Breast epithelium (tissue), 4 donors: Measurements from ENCODE around the gene NABP2. TPM values are rescaled to one million over a fixed set of nuclear protein-coding genes. Genes with fewer than 3 reads are reported as not detected.
A peak's percentile ranks its signal among the peaks of the same experiment; 100 is the strongest.

Source experiments
- DNase-seq, 2 donors: peaks; one replicate each; pipeline ENCODE4 v3.0.0-alpha.2; 2019; ENCODE audit warnings: low spot score in 2 of 2
- H3K27ac ChIP-seq, 2 donors: fragments of 200-600 bp; sonication (generic) in 1 of 2; one replicate each; pipeline ENCODE4 v1.5.1; 2016 to 2019; ENCODE audit warnings: mild to moderate bottlenecking in 1 of 2
- H3K27me3 ChIP-seq, 2 donors: fragments of 200-600 bp; sonication (generic) in 1 of 2; one replicate each; pipeline versions ENCODE4 v1.5.1 to v1.6.0; 2017 to 2019; ENCODE audit warnings: control low read depth in 1 of 2, mild to moderate bottlenecking in 1 of 2
- H3K36me3 ChIP-seq: fragments of 200-600 bp; one replicate; pipeline ENCODE4 v1.5.1; 2019
- H3K4me1 ChIP-seq, 2 donors: fragments of 200-600 bp; sonication (generic); one replicate each; pipeline ENCODE4 v1.5.1; 2016 to 2019; ENCODE audit warnings: control low read depth in 1 of 2
- H3K4me3 ChIP-seq, 3 donors: fragments of 200-600 bp; sonication (generic); 1 replicate in 2 of 3; 2 replicates in 1 of 3; pipeline ENCODE4 v1.5.1; 2016 to 2019; ENCODE audit warnings: mild to moderate bottlenecking in 3 of 3, moderate library complexity in 2 of 3
- H3K9me3 ChIP-seq, 2 donors: fragments of 200-600 bp; sonication (generic) in 1 of 2; one replicate each; pipeline ENCODE4 v1.5.1; 2016 to 2019; ENCODE audit warnings: control low read depth in 1 of 2
- POLR2A ChIP-seq: fragments of 450-650 bp; IDR thresholded peaks from one replicate; pipeline ENCODE4 v1.6.1; 2016; ENCODE audit warnings: antibody characterized with exemption, mild to moderate bottlenecking, moderate library complexity
- POLR2AphosphoS5 ChIP-seq, 3 donors: sonication (generic); formaldehyde crosslinking; IDR thresholded peaks; one replicate each; pipeline ENCODE4 v1.6.1; 2017; ENCODE audit warnings: antibody characterized with exemption in 3 of 3
- intact Hi-C: fragments of 100-400 bp; cut with DNase I; formaldehyde crosslinking; loops from one replicate; pipeline ENCODE4 v1.15.1; 2023; ENCODE audit warnings: low total_unique reads
- total RNA-seq, 3 donors: library from RNA; depleted of rRNA; stranded (reverse); fragments of >200 nt; gene quantifications; one replicate each; pipeline ENCODE4 v1.1.0, GENCODE V29; 2016
- TF ChIP-seq, protein P1 (sequence below), 3 donors: fragments of 450-650 bp; IDR thresholded peaks; one replicate each; pipeline ENCODE4 v1.5.1; 2016 to 2017; ENCODE audit warnings: antibody characterized with exemption in 3 of 3, mild to moderate bottlenecking in 3 of 3, moderate library complexity in 3 of 3

The NABP2 gene
- total RNA-seq, 3 donors from 2014 or later = 24.7 to 31.2 (median 27.5) TPM

- no peak for DNase-seq
- intact Hi-C loops = no loop called here
- H3K36me3 ChIP-seq = peaks cover 4% of the 10 kb centered on the region
- no peaks in the 10 kb centered on the region for H3K27me3 ChIP-seq
- H3K27ac ChIP-seq = no peak overlapping the region
- no peak for TF ChIP-seq POLR2A
- TF ChIP-seq, protein P1, sequence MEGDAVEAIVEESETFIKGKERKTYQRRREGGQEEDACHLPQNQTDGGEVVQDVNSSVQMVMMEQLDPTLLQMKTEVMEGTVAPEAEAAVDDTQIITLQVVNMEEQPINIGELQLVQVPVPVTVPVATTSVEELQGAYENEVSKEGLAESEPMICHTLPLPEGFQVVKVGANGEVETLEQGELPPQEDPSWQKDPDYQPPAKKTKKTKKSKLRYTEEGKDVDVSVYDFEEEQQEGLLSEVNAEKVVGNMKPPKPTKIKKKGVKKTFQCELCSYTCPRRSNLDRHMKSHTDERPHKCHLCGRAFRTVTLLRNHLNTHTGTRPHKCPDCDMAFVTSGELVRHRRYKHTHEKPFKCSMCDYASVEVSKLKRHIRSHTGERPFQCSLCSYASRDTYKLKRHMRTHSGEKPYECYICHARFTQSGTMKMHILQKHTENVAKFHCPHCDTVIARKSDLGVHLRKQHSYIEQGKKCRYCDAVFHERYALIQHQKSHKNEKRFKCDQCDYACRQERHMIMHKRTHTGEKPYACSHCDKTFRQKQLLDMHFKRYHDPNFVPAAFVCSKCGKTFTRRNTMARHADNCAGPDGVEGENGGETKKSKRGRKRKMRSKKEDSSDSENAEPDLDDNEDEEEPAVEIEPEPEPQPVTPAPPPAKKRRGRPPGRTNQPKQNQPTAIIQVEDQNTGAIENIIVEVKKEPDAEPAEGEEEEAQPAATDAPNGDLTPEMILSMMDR (IDR thresholded peaks at IDR 0.05) = no peak
- TF ChIP-seq POLR2AphosphoS5 (IDR thresholded peaks at IDR 0.05) = no peak
- H3K4me1 ChIP-seq = no peaks in the 10 kb centered on the region
- no peaks in the 10 kb centered on the region for H3K9me3 ChIP-seq
- H3K4me3 ChIP-seq = no peak overlapping the region
These were observed 11.8 kb upstream of the NABP2 start for GRCh38 chr12:56212361-56212760.

DNA sequence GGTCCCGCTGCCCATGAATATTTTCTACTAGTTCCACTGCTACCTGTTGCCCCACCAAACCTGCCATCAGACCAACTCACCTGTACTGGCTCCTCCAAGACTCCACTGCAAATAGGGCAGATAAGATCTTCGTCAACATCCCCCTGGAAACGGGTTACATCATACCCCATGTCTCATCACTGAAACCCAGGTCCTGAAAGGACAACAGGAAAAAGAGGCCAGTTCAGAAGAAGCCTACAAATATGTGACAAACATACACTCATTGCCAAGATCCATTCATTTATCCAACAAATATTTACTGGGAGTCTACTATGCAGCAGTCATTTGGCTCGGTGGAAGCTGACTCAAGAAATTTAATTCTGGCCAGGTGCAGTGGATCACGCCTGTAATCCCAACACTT lies 10.3 kb upstream of the NABP2 start:
- TF ChIP-seq, protein P1 (IDR thresholded peaks at IDR 0.05) = no peak
- TF ChIP-seq POLR2AphosphoS5 (IDR thresholded peaks at IDR 0.05) = no peak
- TF ChIP-seq POLR2A = no peak
- DNase-seq = no peak
- Histone ChIP-seq H3K4me3 (no peak overlapping the region), H3K36me3 (peaks cover 4% of the 10 kb centered on the region), H3K27me3 (no peaks in the 10 kb centered on the region), H3K9me3 (no peaks in the 10 kb centered on the region), H3K4me1 (no peaks in the 10 kb centered on the region), H3K27ac (peak overlapping the region; percentile 10 to 13)
- intact Hi-C loops = no loop called here

GRCh38 chr12:56216461-56216860 lies 7.7 kb upstream of the NABP2 start:
- no peaks in the 10 kb centered on the region for H3K27me3 ChIP-seq
- DNase-seq = no peak
- no peak overlapping the region for H3K27ac ChIP-seq
- H3K9me3 ChIP-seq = no peaks in the 10 kb centered on the region
- TF ChIP-seq, protein P1 (IDR thresholded peaks at IDR 0.05) = no peak
- TF ChIP-seq POLR2A = no peak
- no peak for TF ChIP-seq POLR2AphosphoS5 (IDR thresholded peaks at IDR 0.05)
- no peak overlapping the region for H3K4me3 ChIP-seq
- intact Hi-C loops = no loop called here
- H3K36me3 ChIP-seq = no peaks in the 10 kb centered on the region
- peaks cover 0 to 6% of the 10 kb centered on the region in 2 donors for H3K4me1 ChIP-seq

GRCh38 chr12:56219840-56220239 lies 4.3 kb upstream of the NABP2 start:
- intact Hi-C loops = no loop called here
- Histone ChIP-seq H3K4me1 (peaks cover 0 to 6% of the 10 kb centered on the region in 2 donors), H3K4me3 (peak overlapping the region in 1 of 3 donors; percentile 83), H3K27ac (peak overlapping the region; percentile 92 to 95), H3K36me3 (no peaks in the 10 kb centered on the region), H3K9me3 (no peaks in the 10 kb centered on the region), H3K27me3 (no peaks in the 10 kb centered on the region)
- DNase-seq = no peak
- TF ChIP-seq, protein P1 (IDR thresholded peaks at IDR 0.05) = no peak

- peak overlapping the region; percentile 70 to 87 (median 83) for H3K4me3 ChIP-seq
- DNase-seq = no peak
- peak overlapping the region; percentile 92 to 95 for H3K27ac ChIP-seq
- H3K9me3 ChIP-seq = no peaks in the 10 kb centered on the region
- H3K36me3 ChIP-seq = no peaks in the 10 kb centered on the region
- intact Hi-C loops = no loop called here
- no peaks in the 10 kb centered on the region for H3K27me3 ChIP-seq
- no peak for TF ChIP-seq POLR2AphosphoS5 (IDR thresholded peaks at IDR 0.05)
- TF ChIP-seq, protein P1 (IDR thresholded peaks at IDR 0.05) = no peak
- no peak for TF ChIP-seq POLR2A
- H3K4me1 ChIP-seq = peaks cover 0 to 6% of the 10 kb centered on the region in 2 donors
These were observed 3.4 kb upstream of the NABP2 start for GRCh38 chr12:56220611-56221231.
